Stimulated activated CD8-positive, alpha-beta memory T cell treated with anti-CD3 and anti-CD28 coated beads, Interleukin-12 subunit alpha, Interleukin-12 subunit beta, amount 100 ng/mL, for 24 hours (primary cell): ENCODE data around the gene MPP3.

Source experiments
- DNase-seq: peaks from one replicate; pipeline ENCODE4 v3.0.0-alpha.2; 2020; ENCODE audit errors: extremely low read depth

Gene MPP3

GRCh38 chr17:43832168-43832975, 574 bp downstream of the MPP3 start:
- DNase-seq: no peak

- DNase-seq: no peak
These were observed 1.3 kb downstream of the MPP3 start for GRCh38 chr17:43831633-43832032.

GRCh38 chr17:43830510-43831140, 2.3 kb downstream of the MPP3 start:
- no peak for DNase-seq

GRCh38 chr17:43829738-43830137, 3.2 kb downstream of the MPP3 start:
- DNase-seq: no peak

GRCh38 chr17:43827596-43827995, 5.3 kb downstream of the MPP3 start:
- no peak for DNase-seq

GRCh38 chr17:43826206-43826605, 6.7 kb downstream of the MPP3 start:
- no peak for DNase-seq

GRCh38 chr17:43825567-43825966, 7.4 kb downstream of the MPP3 start:
- DNase-seq: no peak

- DNase-seq: no peak
These were observed 9.4 kb downstream of the MPP3 start for GRCh38 chr17:43823350-43824084.

GRCh38 chr17:43822570-43823190, 10.3 kb downstream of the MPP3 start:
- DNase-seq: no peak

GRCh38 chr17:43820759-43821158, 12.2 kb downstream of the MPP3 start:
- DNase-seq: no peak

- DNase-seq: no peak
These were observed 14.0 kb downstream of the MPP3 start for GRCh38 chr17:43818966-43819365.

GRCh38 chr17:43817826-43818225, 15.1 kb downstream of the MPP3 start:
- DNase-seq: no peak

GRCh38 chr17:43816336-43817320, 16.3 kb downstream of the MPP3 start:
- no peak for DNase-seq

- DNase-seq: no peak
These were observed 18.2 kb downstream of the MPP3 start for GRCh38 chr17:43814714-43815113.

GRCh38 chr17:43814026-43814425, 18.9 kb downstream of the MPP3 start:
- no peak for DNase-seq

- no peak for DNase-seq
These were observed 19.6 kb downstream of the MPP3 start for GRCh38 chr17:43813386-43813785.

- no peak for DNase-seq
These were observed 20.3 kb downstream of the MPP3 start for GRCh38 chr17:43812396-43813265.

GRCh38 chr17:43810823-43811222, 22.1 kb downstream of the MPP3 start:
- DNase-seq: no peak

GRCh38 chr17:43810226-43810715, 22.7 kb downstream of the MPP3 start:
- no peak for DNase-seq

GRCh38 chr17:43809121-43809520, 23.8 kb downstream of the MPP3 start:
- DNase-seq: no peak
